Calu3 (cell line): ENCODE results near the gene ZBTB22. TPM values are rescaled to one million over a fixed set of nuclear protein-coding genes. Genes with fewer than 3 reads are reported as not detected.
A peak's percentile ranks its signal among the peaks of the same experiment; 100 is the strongest.

Source experiments
- BruUV-seq: library from RNA; stranded (reverse); fragments of 400-500 nt; replicated peaks from 2 replicates; lab custom pipeline; 2021; lab: Mats Ljungman, UMichigan
- CTCF ChIA-PET: fragments of 300-600 bp; sonication (Branson Sonifier 250); formaldehyde crosslinking; loops from one replicate; lab custom pipeline; 2022; ENCODE audit warnings: antibody characterized with exemption; lab: Charles Lee
- DNase-seq: peaks from one replicate; pipeline ENCODE4 v3.0.0; 2022
- H3K27ac Mint-ChIP-seq: one replicate; pipeline ENCODE4 v1.8.0; 2022; ENCODE audit warnings: mixed read lengths; ENCODE audit not compliant: unreplicated experiment
- H3K27me3 Mint-ChIP-seq: one replicate; pipeline ENCODE4 v1.8.0; 2022; ENCODE audit warnings: mixed read lengths; ENCODE audit not compliant: unreplicated experiment
- H3K36me3 Mint-ChIP-seq: one replicate; pipeline ENCODE4 v1.8.0; 2022; ENCODE audit warnings: mild to moderate bottlenecking, moderate library complexity, mixed read lengths; ENCODE audit not compliant: insufficient read depth, unreplicated experiment
- H3K4me1 Mint-ChIP-seq: one replicate; pipeline ENCODE4 v1.8.0; 2022; ENCODE audit warnings: mild to moderate bottlenecking, low read depth, mixed read lengths; ENCODE audit not compliant: unreplicated experiment
- H3K4me3 Mint-ChIP-seq: one replicate; pipeline ENCODE4 v1.8.0; 2022; ENCODE audit warnings: mild to moderate bottlenecking, low read depth, moderate library complexity, mixed read lengths; ENCODE audit not compliant: unreplicated experiment
- H3K9me3 Mint-ChIP-seq: one replicate; pipeline ENCODE4 v1.8.0; 2022; ENCODE audit warnings: low read depth, mixed read lengths; ENCODE audit not compliant: unreplicated experiment
- CTCF ChIP-seq: fragments of 200-600 bp; IDR thresholded peaks from one replicate; pipeline ENCODE4 v1.8.0; 2022; ENCODE audit warnings: antibody characterized with exemption; ENCODE audit not compliant: unreplicated experiment
- intact Hi-C: fragments of 100-400 bp; cut with micrococcal nuclease; formaldehyde crosslinking; loops from one replicate; pipeline ENCODE4 v1.10.0; 2022; ENCODE audit not compliant: unreplicated experiment
- total RNA-seq: library from RNA; stranded (reverse); gene quantifications from 2 replicates; pipeline ENCODE4 v1.2.3, GENCODE V29; 2022

ZBTB22 gene
- total RNA-seq, 1 experiment from 2014 or later: 22.6 TPM

DNA sequence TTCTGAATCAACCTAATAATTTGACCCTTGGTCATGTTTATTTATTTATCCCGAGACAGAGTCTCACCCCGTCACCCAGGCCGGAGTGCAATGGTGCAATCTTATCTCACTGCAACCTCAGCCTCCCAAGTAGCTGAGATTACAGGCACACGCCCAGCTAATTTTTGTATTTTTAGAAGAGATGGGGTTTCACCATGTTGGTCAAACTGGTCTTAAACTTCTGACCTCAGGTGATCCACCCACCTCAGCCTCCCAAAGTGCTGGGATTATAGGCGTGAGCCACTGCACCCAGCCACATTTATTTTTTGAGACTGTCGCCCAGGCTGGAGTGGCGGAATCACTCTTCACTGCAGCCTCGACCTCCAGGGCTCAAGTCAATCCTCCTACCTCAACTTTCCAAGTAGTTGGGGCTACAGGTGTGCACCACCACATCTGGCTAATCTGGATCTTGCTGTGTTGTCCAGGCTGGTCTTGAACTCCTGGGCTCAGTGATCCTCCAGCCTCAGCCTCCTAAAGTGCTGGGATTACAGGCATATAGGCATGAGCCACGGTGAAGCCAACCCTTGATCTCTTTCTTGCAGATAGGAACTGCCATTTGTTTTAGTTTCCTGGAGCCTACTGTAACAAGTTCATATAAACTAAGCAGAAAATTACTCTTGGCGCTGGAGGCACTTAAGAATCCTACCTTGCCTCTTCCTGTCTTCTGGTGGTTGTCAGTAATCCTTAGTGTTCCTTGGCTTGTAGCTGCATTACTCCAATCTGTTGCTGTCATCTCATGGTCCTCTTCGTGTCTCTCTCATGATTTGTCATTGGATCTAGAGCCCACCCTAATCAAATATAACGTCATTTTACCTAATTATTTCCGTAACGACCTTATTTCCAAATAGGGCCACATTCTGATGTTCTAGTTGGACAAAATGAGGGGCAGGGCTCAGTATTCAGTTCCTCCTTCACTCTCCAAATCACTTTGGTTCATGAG lies 43.3 kb downstream of the ZBTB22 start:
- no peak for DNase-seq
- peaks cover 69% of the 10 kb centered on the region for H3K4me1 Mint-ChIP-seq
- H3K36me3 Mint-ChIP-seq: peaks cover 91% of the 10 kb centered on the region
- H3K27ac Mint-ChIP-seq: peak overlapping the region; percentile 100
- CTCF ChIA-PET: interaction anchor here (0.6 kb wide), 1 partner anchor 15 kb away, joined by 8 read pairs; the partner anchor contains the start of genes PFDN6 and WDR46
- H3K27me3 Mint-ChIP-seq: peaks cover 13% of the 10 kb centered on the region
- no peak for TF ChIP-seq CTCF
- intact Hi-C loops: no loop called here
- BruUV-seq: no TSS peak
- no peaks in the 10 kb centered on the region for H3K9me3 Mint-ChIP-seq
- peak overlapping the region; percentile 94 for H3K4me3 Mint-ChIP-seq

DNA sequence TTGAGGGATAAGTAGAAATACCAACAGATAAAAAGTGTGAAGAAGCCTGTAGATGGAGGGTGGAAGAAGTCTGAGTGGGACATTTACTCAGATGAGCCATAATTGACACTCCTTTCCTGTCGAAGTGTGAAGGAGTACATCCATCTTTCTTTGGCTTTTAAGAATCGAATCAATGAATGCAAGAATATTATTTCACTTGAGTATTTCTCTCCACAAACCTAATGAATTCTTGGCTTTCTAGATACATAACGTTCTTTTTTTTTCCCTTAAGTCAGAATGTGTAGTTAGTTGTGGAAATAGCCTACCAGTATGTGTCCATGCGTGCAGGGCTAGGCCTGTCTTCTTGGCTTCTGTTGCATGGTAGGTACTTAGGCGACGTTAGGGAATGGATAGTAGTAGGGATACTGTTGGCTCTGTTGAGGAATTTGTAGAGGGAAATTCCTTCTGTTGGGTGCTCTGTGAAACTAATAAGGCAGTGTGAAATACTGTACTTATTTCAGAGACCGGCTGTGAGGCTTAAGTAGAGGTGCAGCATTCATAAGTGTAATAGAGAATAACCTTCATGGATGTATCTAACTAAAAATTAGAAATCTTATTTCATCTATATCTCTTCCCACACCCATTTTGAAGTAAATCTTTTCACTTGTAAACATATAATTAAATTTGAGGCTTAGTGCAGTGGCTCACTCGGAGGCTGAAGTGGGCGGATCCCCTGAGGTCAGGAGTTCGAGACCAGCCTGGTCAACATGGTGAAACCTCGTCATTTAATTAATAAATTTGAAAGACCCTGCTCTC lies 44.2 kb downstream of the ZBTB22 start:
- no peak for DNase-seq
- H3K27ac Mint-ChIP-seq: peak overlapping the region; percentile 100
- intact Hi-C loops: no loop called here
- no peak for TF ChIP-seq CTCF
- H3K4me1 Mint-ChIP-seq: peaks cover 69% of the 10 kb centered on the region
- H3K9me3 Mint-ChIP-seq: no peaks in the 10 kb centered on the region
- H3K4me3 Mint-ChIP-seq: peak overlapping the region; percentile 94
- peaks cover 13% of the 10 kb centered on the region for H3K27me3 Mint-ChIP-seq
- no TSS peak for BruUV-seq
- peaks cover 82% of the 10 kb centered on the region for H3K36me3 Mint-ChIP-seq
- CTCF ChIA-PET: no interaction called here

DNA sequence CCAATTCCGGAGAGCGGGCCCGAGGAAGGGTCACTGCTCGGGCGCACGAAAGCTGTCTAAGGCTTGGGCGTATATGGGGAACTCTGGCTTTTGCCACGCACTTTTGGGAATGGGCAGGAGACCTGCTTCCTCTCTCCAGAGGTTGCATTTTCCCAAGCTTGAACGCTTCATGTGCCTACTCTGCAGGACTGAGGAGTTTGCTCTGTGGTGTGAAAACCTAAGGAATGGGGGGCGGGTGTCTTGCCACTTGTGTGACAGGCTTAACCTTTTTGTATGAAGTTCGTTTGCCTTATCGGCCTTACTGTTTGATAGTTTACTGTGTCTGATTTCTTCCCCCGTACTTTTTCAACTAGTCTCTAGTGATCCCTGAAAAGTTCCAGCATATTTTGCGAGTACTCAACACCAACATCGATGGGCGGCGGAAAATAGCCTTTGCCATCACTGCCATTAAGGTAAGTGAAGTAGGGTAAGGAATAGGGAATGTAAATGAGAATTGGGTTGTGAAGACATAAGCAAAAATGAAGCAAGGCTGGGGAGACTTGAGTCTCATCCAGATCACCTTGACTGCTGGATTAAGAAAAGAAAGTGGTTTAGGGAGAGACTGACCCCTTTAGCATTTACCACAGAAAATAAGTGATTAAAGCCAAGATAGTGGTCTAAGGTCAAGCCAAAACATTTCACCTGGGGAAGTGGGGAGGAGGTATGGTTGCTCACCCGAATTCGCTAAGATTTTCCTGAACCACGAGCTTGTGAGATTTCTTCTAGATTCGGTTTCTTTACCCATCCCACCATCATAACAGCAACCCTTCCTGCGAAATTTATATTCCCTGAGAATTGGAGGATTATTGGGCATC lies 45.0 kb downstream of the ZBTB22 start:
- Mint-ChIP-seq H3K27me3 (peaks cover 13% of the 10 kb centered on the region), H3K9me3 (no peaks in the 10 kb centered on the region), H3K4me1 (peaks cover 69% of the 10 kb centered on the region), H3K27ac (peak overlapping the region; percentile 100), H3K36me3 (peaks cover 79% of the 10 kb centered on the region), H3K4me3 (peak overlapping the region; percentile 94)
- intact Hi-C loops: no loop called here
- BruUV-seq: TSS peak; percentile 69
- CTCF ChIA-PET: interaction anchor here (0.6 to 1.2 kb wide), 6 partner anchors 17 to 138 kb away, joined by 3 read pairs; partner anchors contain the start of genes PFDN6, PHF1, RGL2 and WDR46
- DNase-seq: no peak
- no peak for TF ChIP-seq CTCF
